NOMO-1 treated with DMSO at 0.1 percent for 48 hours (cell line): Measurements from ENCODE around the gene PALLD.

Source experiments
- DNase-seq: peaks from one replicate; lab custom pipeline; 2025; ENCODE audit not compliant: unreplicated experiment; lab: John Stamatoyannopoulos, UW

PALLD gene

GRCh38 chr4:168555437-168555836, 58.6 kb downstream of the PALLD start:
- no peak for DNase-seq

- DNase-seq, result no peak
These were observed 60.8 kb downstream of the PALLD start for GRCh38 chr4:168557658-168558057.

- DNase-seq, result no peak
These were observed 61.7 kb downstream of the PALLD start for GRCh38 chr4:168558599-168558998.

GRCh38 chr4:168560184-168561180, 63.6 kb downstream of the PALLD start:
- DNase-seq, result no peak

- no peak for DNase-seq
These were observed 65.3 kb downstream of the PALLD start for GRCh38 chr4:168562041-168562571.

GRCh38 chr4:168564023-168564422, 67.2 kb downstream of the PALLD start:
- no peak for DNase-seq

- no peak for DNase-seq
These were observed 68.3 kb downstream of the PALLD start for GRCh38 chr4:168565130-168565529.

GRCh38 chr4:168566726-168567125, 69.9 kb downstream of the PALLD start:
- DNase-seq, result no peak

- DNase-seq, result no peak
These were observed 72.4 kb downstream of the PALLD start for GRCh38 chr4:168569066-168569930.

GRCh38 chr4:168569931-168570276, 73.1 kb downstream of the PALLD start:
- no peak for DNase-seq

- DNase-seq, result no peak
These were observed 73.6 kb downstream of the PALLD start for GRCh38 chr4:168570466-168570865.

GRCh38 chr4:168572002-168572401, 75.2 kb downstream of the PALLD start:
- DNase-seq, result no peak

GRCh38 chr4:168573870-168574269, 77.0 kb downstream of the PALLD start:
- no peak for DNase-seq

- DNase-seq, result no peak
These were observed 77.9 kb downstream of the PALLD start for GRCh38 chr4:168574581-168575295.

- DNase-seq, result no peak
These were observed 78.6 kb downstream of the PALLD start for GRCh38 chr4:168575473-168575872.

GRCh38 chr4:168577624-168578023, 80.8 kb downstream of the PALLD start:
- DNase-seq, result no peak

- DNase-seq, result no peak
These were observed 83.4 kb downstream of the PALLD start for GRCh38 chr4:168580228-168580627.

GRCh38 chr4:168584321-168584771, 87.5 kb downstream of the PALLD start:
- no peak for DNase-seq

GRCh38 chr4:168585168-168586091, 88.6 kb downstream of the PALLD start:
- DNase-seq, result peak; percentile 34

GRCh38 chr4:168586926-168587325, 90.1 kb downstream of the PALLD start:
- no peak for DNase-seq
